ENCODE results near the gene CCDC50.

- TF ChIP-seq GATA3 (IDR thresholded peaks at IDR 0.05; ENCODE audit: low read depth, low read length) (no peak), GATA2 (IDR thresholded peaks at IDR 0.05; ENCODE audit: low read depth, low read length) (no peak)
Measured at GRCh38 chr3:191387441-191388077, 58.4 kb downstream of the CCDC50 start.

Measured in SH-SY5Y (cell line).